Hepatocyte (in vitro differentiated cells): ENCODE data around the gene DYNLL2.

Source experiments
- CTCF ChIP-seq: fragments of 200-600 bp; sonication (generic); IDR thresholded peaks from 2 replicates; pipeline ENCODE4 v1.5.1; 2016; ENCODE audit warnings: antibody characterized with exemption, mild to moderate bottlenecking; ENCODE audit not compliant: poor library complexity
- EZH2 ChIP-seq: fragments of 200-600 bp; sonication (generic); IDR thresholded peaks from 2 replicates; pipeline ENCODE4 v1.6.1; 2016; ENCODE audit warnings: antibody characterized with exemption, mild to moderate bottlenecking, borderline replicate concordance

GRCh38 chr17:58059141-58059540, 24.1 kb upstream of the DYNLL2 start:
- TF ChIP-seq EZH2 (no peak), CTCF (no peak)
